HCT116 (cell line): Measurements from ENCODE around the gene CDKAL1. TPM values are rescaled to one million over a fixed set of nuclear protein-coding genes. Genes with fewer than 3 reads are reported as not detected.

Source experiments
- ATAC-seq: fragments of 200-7000 bp; cut with Tn5 transposase; 2 replicates; pipeline ENCODE4 v1.9.1; 2020; ENCODE audit warnings: mild to moderate bottlenecking, moderate library complexity
- BruUV-seq: library from RNA; stranded (reverse); fragments of 400-500 nt; replicated peaks from 2 replicates; lab custom pipeline; 2021; lab: Mats Ljungman, UMichigan
- CTCF ChIA-PET: fragments of 300-600 bp; sonication (Branson Sonifier 250); formaldehyde crosslinking; loops from one replicate; lab custom pipeline; 2021; ENCODE audit warnings: antibody characterized with exemption; lab: Charles Lee
- POLR2A ChIA-PET: fragments of 300-600, 350-600 bp; sonication (Branson Sonifier 250); formaldehyde crosslinking; loops from one replicate; lab custom pipeline; 2021; ENCODE audit warnings: antibody characterized with exemption; lab: Charles Lee
- RAD21 ChIA-PET, 2 experiments: fragments of 300-600 bp; sonication (Branson Sonifier 250); formaldehyde crosslinking; loops; one replicate each; lab custom pipeline; 2023; ENCODE audit warnings: low total read pairs in 2 of 2; ENCODE audit not compliant: uncharacterized antibody in 2 of 2, unreplicated experiment in 2 of 2, low non-redundant PET in 1 of 2; lab: Charles Lee
- DNase-seq: peaks from one replicate; pipeline ENCODE4 v3.0.0-alpha.2; 2010; ENCODE audit warnings: low read depth, low spot score
- H2AFZ ChIP-seq: fragments of 200-600 bp; shearing (Covaris generic), sonication (generic); 2 replicates; pipeline ENCODE4 v1.6.1; 2017; ENCODE audit warnings: low read depth, mixed run types, mixed read lengths, antibody characterized with exemption, low read length; ENCODE audit not compliant: poor library complexity, severe bottlenecking
- H3K27ac ChIP-seq: 2 replicates; pipeline ENCODE4 v1.5.1; 2012; ENCODE audit warnings: low read depth, low read length
- H3K27me3 ChIP-seq: fragments of 200-600 bp; sonication (generic); 2 replicates; pipeline ENCODE4 v1.6.1; 2016; ENCODE audit warnings: mixed run types, low read length, mixed read lengths; ENCODE audit not compliant: insufficient read depth
- H3K36me3 ChIP-seq, 2 experiments: fragments of 200-500 bp in 1 of 2; fragments of 200-600 bp in 1 of 2; sonication (Bioruptor generic) in 1 of 2; sonication (generic) in 1 of 2; 2 replicates each; pipeline versions ENCODE4 v1.5.1 to v1.6.1; 2014 to 2016; ENCODE audit warnings: low read length in 2 of 2, inconsistent platforms in 1 of 2, mixed read lengths in 1 of 2, mixed run types in 1 of 2; ENCODE audit not compliant: insufficient read depth in 2 of 2, control insufficient read depth in 1 of 2
- H3K4me1 ChIP-seq, 2 experiments: fragments of 200-600 bp in 1 of 2; sonication (generic) in 1 of 2; 2 replicates each; pipeline versions ENCODE4 v1.5.1 to v1.6.1; 2012 to 2017; ENCODE audit warnings: low read length in 2 of 2, inconsistent platforms in 1 of 2, mild to moderate bottlenecking in 1 of 2, mixed read lengths in 1 of 2, mixed run types in 1 of 2, moderate library complexity in 1 of 2; ENCODE audit not compliant: insufficient read depth in 2 of 2, control insufficient read depth in 1 of 2
- H3K4me2 ChIP-seq: fragments of 200-600 bp; sonication (generic); 2 replicates; pipeline ENCODE4 v1.6.1; 2017; ENCODE audit warnings: mixed run types, low read length, mixed read lengths
- H3K4me3 ChIP-seq, 2 experiments: fragments of 200-600 bp in 1 of 2; sonication (generic) in 1 of 2; replicated peaks in 1 of 2; 2 replicates each; pipeline ENCODE4 v1.5.1; 2011 to 2016; ENCODE audit warnings: low read length in 2 of 2, control low read depth in 1 of 2, low read depth in 1 of 2, mild to moderate bottlenecking in 1 of 2, mixed read lengths in 1 of 2, mixed run types in 1 of 2
- H3K79me2 ChIP-seq: fragments of 200-600 bp; sonication (generic); 2 replicates; pipeline ENCODE4 v1.6.1; 2017; ENCODE audit warnings: mild to moderate bottlenecking, mixed run types, low read length, moderate library complexity, mixed read lengths; ENCODE audit not compliant: insufficient read depth
- H3K9ac ChIP-seq: fragments of 200-600 bp; sonication (generic); 2 replicates; pipeline ENCODE4 v1.6.1; 2016; ENCODE audit warnings: low read length, mixed read lengths
- H3K9me2 ChIP-seq: fragments of 200-600 bp; sonication (generic), shearing (Covaris generic); 2 replicates; pipeline ENCODE4 v1.6.1; 2017; ENCODE audit warnings: mixed run types, mild to moderate bottlenecking, moderate library complexity; ENCODE audit not compliant: insufficient read depth
- H3K9me3 ChIP-seq, 2 experiments: fragments of 200-500 bp in 1 of 2; fragments of 200-600 bp in 1 of 2; sonication (Bioruptor generic) in 1 of 2; sonication (generic) in 1 of 2; 2 replicates each; pipeline ENCODE4 v1.6.1; 2014 to 2017; ENCODE audit warnings: low read length in 2 of 2, mixed read lengths in 2 of 2, inconsistent platforms in 1 of 2, low read depth in 1 of 2, mild to moderate bottlenecking in 1 of 2, mixed run types in 1 of 2, moderate library complexity in 1 of 2; ENCODE audit not compliant: control insufficient read depth in 1 of 2, insufficient read depth in 1 of 2
- H4K20me1 ChIP-seq: fragments of 200-600 bp; sonication (generic), shearing (Covaris generic); 2 replicates; pipeline ENCODE4 v1.6.1; 2017; ENCODE audit warnings: mixed run types, mild to moderate bottlenecking, moderate library complexity; ENCODE audit not compliant: insufficient read depth
- CBX3 ChIP-seq: IDR thresholded peaks from 2 replicates; pipeline ENCODE4 v1.6.1; 2012; ENCODE audit warnings: low read depth
- CEBPB ChIP-seq: IDR thresholded peaks from 2 replicates; pipeline ENCODE4 v1.6.1; 2012; ENCODE audit warnings: low read depth
- CTCF ChIP-seq, 3 experiments: fragments of 200-600 bp in 1 of 3; sonication (generic) in 1 of 3; IDR thresholded peaks in 2 of 3; conservative IDR thresholded peaks in 1 of 3; 2 replicates each; pipeline ENCODE4 v1.5.1; 2012 to 2017; ENCODE audit warnings: low read depth in 2 of 3, low read length in 2 of 3, antibody characterized with exemption in 1 of 3, borderline replicate concordance in 1 of 3, control low read depth in 1 of 3, mild to moderate bottlenecking in 1 of 3, mixed read lengths in 1 of 3, mixed run types in 1 of 3, moderate library complexity in 1 of 3; ENCODE audit not compliant: insufficient read depth in 1 of 3
- EGR1 ChIP-seq: IDR thresholded peaks from 2 replicates; pipeline ENCODE4 v1.6.1; 2012; ENCODE audit warnings: low read depth
- ELF1 ChIP-seq: IDR thresholded peaks from 2 replicates; pipeline ENCODE4 v1.6.1; 2012; ENCODE audit warnings: low read depth, borderline replicate concordance
- EZH2 ChIP-seq: fragments of 200-600 bp; sonication (generic); IDR thresholded peaks from 2 replicates; pipeline ENCODE4 v1.6.1; 2017; ENCODE audit warnings: antibody characterized with exemption, mixed run types
- FOSL1 ChIP-seq: IDR thresholded peaks from 2 replicates; pipeline ENCODE4 v1.6.1; 2012; ENCODE audit warnings: low read depth
- JUND ChIP-seq: IDR thresholded peaks from 2 replicates; pipeline ENCODE4 v1.6.1; 2012
- MAX ChIP-seq: IDR thresholded peaks from 2 replicates; pipeline ENCODE4 v1.6.1; 2012
- POLR2A ChIP-seq: IDR thresholded peaks from 2 replicates; pipeline ENCODE4 v1.7.0; 2011; ENCODE audit warnings: borderline replicate concordance; ENCODE audit not compliant: insufficient read depth, insufficient read length; ENCODE audit errors: extremely low read depth
- POLR2AphosphoS5 ChIP-seq: IDR thresholded peaks from 2 replicates; pipeline ENCODE4 v1.6.1; 2011; ENCODE audit warnings: mild to moderate bottlenecking, low read depth, low read length, moderate library complexity
- RAD21 ChIP-seq: IDR thresholded peaks from 2 replicates; pipeline ENCODE4 v1.6.1; 2012; ENCODE audit warnings: low read depth, mild to moderate bottlenecking
- REST ChIP-seq: IDR thresholded peaks from 2 replicates; pipeline ENCODE4 v1.6.1; 2012; ENCODE audit warnings: low read depth
- SIN3A ChIP-seq: IDR thresholded peaks from 2 replicates; pipeline ENCODE4 v1.6.1; 2012; ENCODE audit warnings: low read depth
- SP1 ChIP-seq: IDR thresholded peaks from 2 replicates; pipeline ENCODE4 v1.6.1; 2012; ENCODE audit warnings: low read depth
- SRF ChIP-seq: IDR thresholded peaks from 2 replicates; pipeline ENCODE4 v1.6.1; 2012; ENCODE audit warnings: low read depth
- TCF7L2 ChIP-seq: IDR thresholded peaks from 2 replicates; pipeline ENCODE4 v1.7.0; 2011; ENCODE audit warnings: borderline replicate concordance, inconsistent platforms; ENCODE audit not compliant: insufficient read depth, insufficient read length; ENCODE audit errors: extremely low read depth
- ZBTB33 ChIP-seq: IDR thresholded peaks from 2 replicates; pipeline ENCODE4 v1.6.1; 2011; ENCODE audit warnings: mild to moderate bottlenecking, low read length, moderate library complexity; ENCODE audit not compliant: insufficient replicate concordance; ENCODE audit errors: extremely low read depth
- ZFX ChIP-seq: fragments of 450-650 bp; IDR thresholded peaks from 2 replicates; pipeline ENCODE4 v1.6.1; 2017
- ZNF274 ChIP-seq: fragments of 200-500 bp; sonication (Bioruptor generic); IDR thresholded peaks from 2 replicates; pipeline ENCODE4 v1.6.1; 2014; ENCODE audit warnings: mild to moderate bottlenecking, low read depth, low read length, inconsistent platforms
- intact Hi-C: fragments of 100-400 bp; cut with micrococcal nuclease; formaldehyde crosslinking; loops from 2 replicates; pipeline ENCODE4 v1.10.0; 2022
- total RNA-seq: library from RNA; stranded (reverse); gene quantifications from one replicate; pipeline ENCODE4 v1.2.1, GENCODE V29; 2021; ENCODE audit not compliant: unreplicated experiment

The CDKAL1 gene
- total RNA-seq, 1 experiment from 2014 or later = 14.9 TPM

GRCh38 chr6:20927130-20927860 lies 393.0 kb downstream of the CDKAL1 start:
- Histone ChIP-seq H3K9ac (no peak overlapping the region), H3K9me2 (no peaks in the 10 kb centered on the region), H3K79me2 (no peaks in the 10 kb centered on the region), H3K27me3 (no peaks in the 10 kb centered on the region), H3K4me2 (no peak overlapping the region), H4K20me1 (no peaks in the 10 kb centered on the region), H3K4me3 (no peak overlapping the region), H3K27ac (no peak overlapping the region), H3K9me3 (no peaks in the 10 kb centered on the region), H2AFZ (no peak overlapping the region), H3K4me1 (peaks cover 32 to 43% of the 10 kb centered on the region in 2 experiments), H3K36me3 (no peaks in the 10 kb centered on the region)
- RAD21 ChIA-PET = no interaction called here
- ATAC-seq (no peak), DNase-seq (no peak)
- no TSS peak for BruUV-seq
- POLR2A ChIA-PET = no interaction called here
- intact Hi-C loops = no loop called here
- CTCF ChIA-PET = no interaction called here
- TF ChIP-seq SRF (no peak), ZBTB33 (no peak), REST (no peak), RAD21 (no peak), JUND (no peak), TCF7L2 (no peak), EGR1 (no peak), POLR2AphosphoS5 (no peak), FOSL1 (no peak), CBX3 (no peak), ZFX (no peak), ZNF274 (no peak), EZH2 (no peak), SP1 (no peak), CEBPB (no peak), CTCF (IDR thresholded peaks at IDR 0.05 in 2 of 3, conservative IDR thresholded peaks at IDR 0.05 in 1 of 3; ENCODE audit: borderline replicate concordance in 1 of 3, insufficient read depth in 1 of 3, low read depth in 2 of 3, low read length in 2 of 3) (no peak), ELF1 (no peak), SIN3A (no peak), POLR2A (no peak), MAX (no peak)
